Urinary bladder (tissue), 4 donors: ENCODE measurements around the gene RNF151. TPM values are rescaled to one million over a fixed set of nuclear protein-coding genes. Genes with fewer than 3 reads are reported as not detected.

ENCODE experiments used
- DNase-seq: peaks from one replicate; pipeline ENCODE4 v3.0.0-alpha.2; 2015; ENCODE audit errors: extremely low spot score
- H3K27ac ChIP-seq: one replicate; pipeline ENCODE4 v1.5.1; 2013; ENCODE audit warnings: low read depth, mild to moderate bottlenecking, moderate library complexity
- H3K36me3 ChIP-seq: one replicate; pipeline ENCODE4 v1.6.1; 2013; ENCODE audit warnings: mild to moderate bottlenecking, moderate library complexity; ENCODE audit not compliant: insufficient read depth
- H3K4me1 ChIP-seq: one replicate; pipeline ENCODE4 v1.6.1; 2013; ENCODE audit warnings: mild to moderate bottlenecking, moderate library complexity; ENCODE audit not compliant: insufficient read depth
- H3K4me3 ChIP-seq: one replicate; pipeline ENCODE4 v1.5.1; 2013; ENCODE audit warnings: low read depth, low read length
- WGBS: extraction: QIAGEN DNeasy Blood & Tissue Kit; methylation state at CpG from one replicate; pipeline ENCODE4 v1.1.7; 2013; 5-methylcytosine and 5-hydroxymethylcytosine counted together
- polyA plus RNA-seq: library from polyadenylated mRNA; stranded (reverse); fragments of 200-250 nt; gene quantifications from one replicate; pipeline ENCODE4 v1.2.3, GENCODE V29; 2013
- small RNA-seq: library from RNA; depleted of rRNA; stranded (forward); fragments of <200 nt; gene quantifications from one replicate; pipeline ENCODE3, GENCODE V24; 2014
- total RNA-seq: library from RNA; depleted of rRNA; stranded (reverse); fragments of >200 nt; gene quantifications from one replicate; pipeline ENCODE4 v1.2.3, GENCODE V29; 2014
- donor health status: healthy with polysubstance abuse.
- donor health status: healthy.

Gene RNF151
- total and polyA plus RNA-seq, 2 donors, result not detected

GRCh38 chr16:2015947-2016208 lies 49.2 kb downstream of the RNF151 start:
- 81% methylated on average over 7 of the region's 7 CpGs for WGBS
- no peak for DNase-seq
- Histone ChIP-seq H3K27ac (no peak overlapping the region), H3K4me1 (no peaks in the 10 kb centered on the region), H3K4me3 (no peak overlapping the region), H3K36me3 (no peaks in the 10 kb centered on the region)

DNA sequence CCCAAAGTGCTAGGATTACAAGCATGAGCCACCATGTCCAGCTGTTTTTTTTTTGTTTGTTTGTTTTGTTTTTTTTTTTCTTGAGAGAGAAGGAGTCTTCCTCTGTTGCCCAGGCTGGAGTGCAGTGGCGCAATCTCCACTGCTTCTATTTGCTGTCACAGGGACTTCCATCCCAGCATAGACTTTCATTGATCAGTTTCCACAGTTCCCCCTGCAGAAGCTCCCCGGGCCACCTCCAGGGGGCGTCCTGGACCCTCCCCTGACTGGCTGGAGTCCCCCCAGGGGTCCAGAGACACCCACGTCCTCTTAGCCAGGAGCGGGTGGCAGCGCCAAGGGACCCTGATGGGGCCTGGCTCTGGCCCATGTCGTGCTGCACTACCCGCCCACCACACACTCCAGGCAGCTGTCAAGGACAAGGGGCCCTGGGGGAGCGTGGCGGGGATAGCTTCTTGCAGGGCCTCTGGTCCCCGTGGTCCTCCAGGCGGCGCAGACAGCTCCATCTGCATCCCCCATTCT lies 49.8 kb downstream of the RNF151 start:
- Histone ChIP-seq H3K36me3 (no peaks in the 10 kb centered on the region), H3K4me3 (no peak overlapping the region), H3K4me1 (no peaks in the 10 kb centered on the region), H3K27ac (no peak overlapping the region)
- 43% methylated on average over 13 of the region's 13 CpGs for WGBS
- no peak for DNase-seq

Small RNAs within 50 kb of the gene (small RNA-seq; reads per million reads assigned to genes)
- gene AC005363.2 (not detected), gene RN7SL219P (not detected), gene SNORA10 (not detected), gene SNORA64 (not detected)

Other genes with a start within 250 kb of the RNF151 start
- gene NME3, start 195.3 kb upstream of the RNF151 start, total RNA-seq, result 19.1 TPM
- gene NME3, start 195.3 kb upstream of the RNF151 start, polyA plus RNA-seq, result 121 TPM
- 8.1 TPM for gene EME2, start 194.0 kb upstream of the RNF151 start, total RNA-seq
- gene EME2, start 194.0 kb upstream of the RNF151 start, polyA plus RNA-seq, result 6.3 TPM
- gene MRPS34, start 193.7 kb upstream of the RNF151 start, total RNA-seq, result 21.9 TPM
- 98.2 TPM for gene MRPS34, start 193.7 kb upstream of the RNF151 start, polyA plus RNA-seq
- 29.2 TPM for gene SPSB3, start 184.3 kb upstream of the RNF151 start, total RNA-seq
- gene SPSB3, start 184.3 kb upstream of the RNF151 start, polyA plus RNA-seq, result 81.7 TPM
- 29.5 TPM for gene NUBP2, start 183.9 kb upstream of the RNF151 start, total RNA-seq
- 82.0 TPM for gene NUBP2, start 183.9 kb upstream of the RNF151 start, polyA plus RNA-seq
- 0.11 TPM for gene IGFALS, start 173.2 kb upstream of the RNF151 start, total RNA-seq
- gene IGFALS, start 173.2 kb upstream of the RNF151 start, polyA plus RNA-seq, result 0.22 TPM
- gene HAGH, start 140.0 kb upstream of the RNF151 start, total RNA-seq, result 20.9 TPM
- gene HAGH, start 140.0 kb upstream of the RNF151 start, polyA plus RNA-seq, result 96.0 TPM
- gene FAHD1, start 139.7 kb upstream of the RNF151 start, total RNA-seq, result 35.2 TPM
- 34.0 TPM for gene FAHD1, start 139.7 kb upstream of the RNF151 start, polyA plus RNA-seq
- gene MEIOB, start 94.7 kb upstream of the RNF151 start, total RNA-seq, result not detected
- gene MEIOB, start 94.7 kb upstream of the RNF151 start, polyA plus RNA-seq, result not detected
- gene HS3ST6, start 48.4 kb upstream of the RNF151 start, total RNA-seq, result 1.8 TPM
- 1.6 TPM for gene HS3ST6, start 48.4 kb upstream of the RNF151 start, polyA plus RNA-seq
- gene MSRB1, start 23.7 kb upstream of the RNF151 start, total RNA-seq, result 4.0 TPM
- gene MSRB1, start 23.7 kb upstream of the RNF151 start, polyA plus RNA-seq, result 107 TPM
- gene RPL3L, start 12.2 kb upstream of the RNF151 start, total RNA-seq, result 1.2 TPM
- gene RPL3L, start 12.2 kb upstream of the RNF151 start, polyA plus RNA-seq, result not detected
- 71.2 TPM for gene NDUFB10, start 7.3 kb upstream of the RNF151 start, total RNA-seq
- gene NDUFB10, start 7.3 kb upstream of the RNF151 start, polyA plus RNA-seq, result 308 TPM
- gene RPS2, start 2.0 kb upstream of the RNF151 start, total RNA-seq, result 888 TPM
- gene RPS2, start 2.0 kb upstream of the RNF151 start, polyA plus RNA-seq, result 3,347 TPM
- gene TBL3, start 5.2 kb downstream of the RNF151 start, total RNA-seq, result 10.9 TPM
- 50.6 TPM for gene TBL3, start 5.2 kb downstream of the RNF151 start, polyA plus RNA-seq
- not detected for gene NOXO1, start 14.6 kb downstream of the RNF151 start, total RNA-seq
- 0.16 TPM for gene NOXO1, start 14.6 kb downstream of the RNF151 start, polyA plus RNA-seq
- gene GFER, start 17.3 kb downstream of the RNF151 start, total RNA-seq, result 7.7 TPM
- gene GFER, start 17.3 kb downstream of the RNF151 start, polyA plus RNA-seq, result 27.8 TPM
- gene SYNGR3, start 23.1 kb downstream of the RNF151 start, total RNA-seq, result 2.0 TPM
- gene SYNGR3, start 23.1 kb downstream of the RNF151 start, polyA plus RNA-seq, result 1.8 TPM
- gene ZNF598, start 43.0 kb downstream of the RNF151 start, total RNA-seq, result 6.3 TPM
- gene ZNF598, start 43.0 kb downstream of the RNF151 start, polyA plus RNA-seq, result 38.4 TPM
- not detected for gene NPW, start 52.9 kb downstream of the RNF151 start, total RNA-seq
- gene NPW, start 52.9 kb downstream of the RNF151 start, polyA plus RNA-seq, result 0.08 TPM
- gene NHERF2, start 60.0 kb downstream of the RNF151 start, total RNA-seq, result 25.9 TPM
- 111 TPM for gene NHERF2, start 60.0 kb downstream of the RNF151 start, polyA plus RNA-seq
- gene NTHL1, start 81.0 kb downstream of the RNF151 start, total RNA-seq, result 13.7 TPM
- gene NTHL1, start 81.0 kb downstream of the RNF151 start, polyA plus RNA-seq, result 28.5 TPM
- 50.2 TPM for gene TSC2, start 81.1 kb downstream of the RNF151 start, total RNA-seq
- 55.9 TPM for gene TSC2, start 81.1 kb downstream of the RNF151 start, polyA plus RNA-seq
- gene PKD1, start 169.0 kb downstream of the RNF151 start, total RNA-seq, result 79.5 TPM
- gene PKD1, start 169.0 kb downstream of the RNF151 start, polyA plus RNA-seq, result 197 TPM
- 0.63 TPM for gene RAB26, start 181.8 kb downstream of the RNF151 start, total RNA-seq
- gene RAB26, start 181.8 kb downstream of the RNF151 start, polyA plus RNA-seq, result 0.63 TPM
- 21.9 TPM for gene TRAF7, start 188.9 kb downstream of the RNF151 start, total RNA-seq
- gene TRAF7, start 188.9 kb downstream of the RNF151 start, polyA plus RNA-seq, result 57.0 TPM
- 0.69 TPM for gene CASKIN1, start 229.7 kb downstream of the RNF151 start, total RNA-seq
- 0.48 TPM for gene CASKIN1, start 229.7 kb downstream of the RNF151 start, polyA plus RNA-seq
- gene MLST8, start 238.6 kb downstream of the RNF151 start, total RNA-seq, result 9.3 TPM
- 50.4 TPM for gene MLST8, start 238.6 kb downstream of the RNF151 start, polyA plus RNA-seq
- 4.0 TPM for gene BRICD5, start 244.0 kb downstream of the RNF151 start, total RNA-seq
- 5.0 TPM for gene BRICD5, start 244.0 kb downstream of the RNF151 start, polyA plus RNA-seq
- 4.8 TPM for gene PGP, start 248.0 kb downstream of the RNF151 start, total RNA-seq
- gene PGP, start 248.0 kb downstream of the RNF151 start, polyA plus RNA-seq, result 10.5 TPM